Epithelial cell of proximal tubule (primary cell): ENCODE measurements around the gene PBLD. TPM values are rescaled to one million over a fixed set of nuclear protein-coding genes. Genes with fewer than 3 reads are reported as not detected.

Experiments
- DNase-seq: peaks from one replicate; pipeline ENCODE4 v3.0.0-alpha.2; 2011; ENCODE audit warnings: low read depth
- H3K4me3 ChIP-seq: 2 replicates; pipeline ENCODE4 v1.5.1; 2011; ENCODE audit warnings: low read depth, mild to moderate bottlenecking, low read length
- total RNA-seq: library from RNA; depleted of rRNA; stranded (reverse); fragments of >200 nt; gene quantifications from 2 replicates; pipeline ENCODE4 v1.2.3, GENCODE V29; 2015
- TF ChIP-seq, protein P1 (sequence below): conservative IDR thresholded peaks from 2 replicates; pipeline ENCODE4 v1.5.1; 2012; ENCODE audit warnings: low read depth, mild to moderate bottlenecking, low read length

The PBLD gene
- 1.3 and 1.7 TPM in 2 replicates for total RNA-seq

DNA sequence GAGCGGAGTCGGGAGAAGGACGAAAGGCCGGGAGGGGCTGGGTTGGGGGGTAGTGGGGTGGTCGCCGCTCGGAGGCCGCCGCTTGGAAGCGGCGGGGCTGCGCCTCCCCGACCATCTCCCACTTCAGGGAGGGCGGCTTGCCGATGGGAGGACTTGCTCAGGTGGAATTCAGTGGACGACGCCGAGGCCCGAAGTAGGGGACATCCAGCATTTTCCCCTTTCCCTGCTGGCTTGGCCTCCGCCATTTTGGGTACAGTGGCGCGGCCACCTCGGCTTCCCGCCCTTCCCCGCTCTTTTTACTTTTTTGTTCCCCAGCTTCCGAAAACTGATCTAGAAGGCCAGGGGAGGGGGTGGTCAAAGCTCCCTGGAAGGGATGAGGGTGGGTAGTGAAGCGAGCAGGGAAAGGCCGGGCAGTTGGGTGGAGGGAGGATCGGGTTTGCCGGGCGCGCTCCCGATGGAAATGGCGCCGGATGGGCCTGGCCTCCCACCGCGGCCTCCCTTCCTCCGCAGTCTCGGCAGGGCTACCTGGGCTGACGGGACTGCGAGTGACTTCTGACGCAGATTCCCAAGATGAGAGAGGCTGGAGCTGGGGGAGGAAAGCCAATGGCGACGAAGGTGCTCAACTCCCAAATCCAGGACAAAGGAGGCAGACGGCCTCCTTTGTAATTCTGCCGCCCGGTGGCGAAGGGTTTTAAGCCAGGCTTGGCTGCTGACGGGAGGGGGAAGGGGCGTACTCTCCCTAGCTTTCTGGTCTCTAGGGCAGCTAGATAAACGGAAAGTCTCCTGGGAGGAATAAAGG, at the start of gene PBLD:
Gene PBLD, minus strand, starts transcription at position 670 of the 799 bp plus-strand sequence. CDS start 26,084 bp downstream, outside the sequence.
- TF ChIP-seq, protein P1, sequence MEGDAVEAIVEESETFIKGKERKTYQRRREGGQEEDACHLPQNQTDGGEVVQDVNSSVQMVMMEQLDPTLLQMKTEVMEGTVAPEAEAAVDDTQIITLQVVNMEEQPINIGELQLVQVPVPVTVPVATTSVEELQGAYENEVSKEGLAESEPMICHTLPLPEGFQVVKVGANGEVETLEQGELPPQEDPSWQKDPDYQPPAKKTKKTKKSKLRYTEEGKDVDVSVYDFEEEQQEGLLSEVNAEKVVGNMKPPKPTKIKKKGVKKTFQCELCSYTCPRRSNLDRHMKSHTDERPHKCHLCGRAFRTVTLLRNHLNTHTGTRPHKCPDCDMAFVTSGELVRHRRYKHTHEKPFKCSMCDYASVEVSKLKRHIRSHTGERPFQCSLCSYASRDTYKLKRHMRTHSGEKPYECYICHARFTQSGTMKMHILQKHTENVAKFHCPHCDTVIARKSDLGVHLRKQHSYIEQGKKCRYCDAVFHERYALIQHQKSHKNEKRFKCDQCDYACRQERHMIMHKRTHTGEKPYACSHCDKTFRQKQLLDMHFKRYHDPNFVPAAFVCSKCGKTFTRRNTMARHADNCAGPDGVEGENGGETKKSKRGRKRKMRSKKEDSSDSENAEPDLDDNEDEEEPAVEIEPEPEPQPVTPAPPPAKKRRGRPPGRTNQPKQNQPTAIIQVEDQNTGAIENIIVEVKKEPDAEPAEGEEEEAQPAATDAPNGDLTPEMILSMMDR = peak; percentile 54
- peak within 1 kb of the TSS; percentile 78 for H3K4me3 ChIP-seq
- no peak for DNase-seq

DNA sequence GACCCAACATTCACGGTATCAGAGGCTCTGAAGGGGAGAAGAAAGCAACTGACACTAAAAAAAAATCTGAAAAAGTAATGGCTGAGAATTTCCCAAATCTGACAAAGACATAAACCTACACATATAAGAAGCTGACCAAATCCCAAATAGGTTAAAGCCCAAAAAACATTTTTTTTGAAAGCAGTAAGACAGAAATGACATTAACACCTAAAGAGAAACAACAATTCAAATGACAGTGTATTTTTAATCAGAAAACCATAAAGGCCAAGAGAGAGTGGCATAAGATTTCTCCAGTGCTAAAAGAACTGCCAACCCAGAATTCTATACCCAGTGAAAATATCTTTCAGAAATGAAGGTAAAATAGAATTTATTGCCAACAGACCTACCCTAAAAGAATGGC, 38.9 kb upstream of the PBLD start:
- DNase-seq = no peak
- TF ChIP-seq, protein P1 = no peak
- no peak overlapping the region for H3K4me3 ChIP-seq

DNA sequence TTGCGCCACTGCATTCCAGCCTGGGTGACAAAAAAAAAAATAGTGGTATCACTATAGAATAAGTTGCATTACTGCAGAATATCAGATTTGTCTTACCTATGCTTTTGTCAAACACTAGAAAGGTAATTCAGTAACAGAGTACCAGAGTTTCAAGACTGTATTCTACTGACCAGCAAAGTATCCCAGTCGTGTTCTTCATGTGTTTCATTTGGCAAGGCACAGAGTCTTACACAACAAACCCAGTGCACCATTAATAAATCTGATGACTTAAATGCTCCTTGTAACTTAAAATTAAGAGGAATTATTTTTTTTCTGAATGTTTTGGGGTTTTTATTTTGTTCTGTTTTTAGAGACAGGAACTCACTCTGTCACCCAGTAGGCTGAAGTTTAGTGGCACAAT, 34.4 kb upstream of the PBLD start:
- TF ChIP-seq, protein P1 = no peak
- no peak overlapping the region for H3K4me3 ChIP-seq
- DNase-seq = no peak

DNA sequence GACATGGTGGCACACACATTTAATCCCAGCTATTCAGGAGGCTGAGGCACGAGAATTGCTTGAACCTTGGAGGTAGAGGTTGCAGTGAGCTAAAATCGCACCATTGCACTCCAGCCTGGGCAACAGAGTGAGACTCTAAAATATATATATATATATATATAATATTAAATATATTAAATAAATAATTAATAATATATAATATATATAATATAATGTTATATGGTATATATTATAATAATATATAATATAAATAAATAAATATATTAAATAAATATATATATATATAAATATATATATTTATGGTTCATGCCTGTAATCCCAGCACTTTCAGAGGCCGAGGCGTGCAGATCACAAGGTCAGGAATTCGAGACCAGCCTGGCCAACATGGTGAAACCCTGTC, 33.9 kb upstream of the PBLD start:
- DNase-seq = no peak
- H3K4me3 ChIP-seq = no peak overlapping the region
- TF ChIP-seq, protein P1 = no peak

DNA sequence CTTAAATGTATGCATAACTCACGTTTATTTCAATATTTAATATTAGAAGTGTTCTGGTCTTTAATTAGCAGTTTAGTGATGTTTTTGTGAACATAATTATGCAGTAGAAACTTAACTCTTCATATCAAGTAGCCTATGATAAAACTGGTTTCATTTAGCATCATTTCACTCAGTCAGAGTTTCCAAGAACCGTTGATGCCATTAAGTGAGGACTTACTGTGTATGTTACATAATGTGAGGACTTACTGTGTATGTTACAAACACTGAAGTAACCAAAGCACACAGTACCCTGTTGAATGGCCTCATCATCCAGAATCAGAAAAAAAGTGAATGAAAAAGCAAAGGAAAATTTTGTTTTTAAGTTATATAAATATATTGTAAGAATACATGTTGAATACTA, 32.9 kb upstream of the PBLD start:
- TF ChIP-seq, protein P1 = no peak
- DNase-seq = no peak
- H3K4me3 ChIP-seq = no peak overlapping the region

DNA sequence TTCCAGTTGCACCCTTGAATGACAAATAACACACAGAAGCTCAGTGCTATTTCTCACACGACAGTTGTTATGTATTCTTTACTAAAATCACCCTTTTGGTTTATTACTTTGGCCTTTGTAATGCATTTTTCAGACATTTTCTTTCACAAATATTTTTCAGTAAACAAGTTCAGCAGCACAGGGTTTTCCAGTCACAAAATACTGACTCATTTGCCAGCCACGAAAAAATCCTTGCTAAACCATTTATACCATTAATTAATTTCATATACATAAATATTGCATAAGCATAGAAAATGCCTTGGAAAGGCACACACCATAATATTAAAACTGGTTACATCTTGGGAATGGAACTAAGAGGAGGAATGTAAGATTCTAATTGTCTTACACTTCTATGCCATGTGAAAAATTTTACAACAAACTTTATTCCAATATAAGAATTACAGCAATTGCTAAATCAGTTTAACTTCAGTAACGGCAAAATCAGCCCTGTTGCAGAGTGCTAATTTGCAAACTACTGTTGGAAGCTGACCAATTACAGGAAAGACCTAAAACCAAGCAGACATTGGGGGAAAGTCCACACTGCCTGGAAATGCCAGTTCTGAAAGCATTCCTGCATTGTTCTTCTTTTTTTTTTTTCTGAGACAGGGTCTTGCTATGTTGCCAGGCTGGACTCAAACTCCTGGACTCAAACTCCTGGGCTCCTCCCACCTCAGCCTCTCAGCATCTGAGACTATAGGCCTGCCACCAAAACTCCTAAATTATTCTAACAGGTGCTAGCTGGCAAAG, 31.6 kb upstream of the PBLD start:
- TF ChIP-seq, protein P1 = no peak
- no peak for DNase-seq
- no peak overlapping the region for H3K4me3 ChIP-seq
